Transverse colon (tissue), 4 donors: Measurements from ENCODE around the gene GABBR2.

Source experiments
- CTCF ChIP-seq, 5 experiments: fragments of 200-600 bp in 3 of 5; fragments of 450-650 bp in 2 of 5; sonication (generic) in 3 of 5; IDR thresholded peaks; 1 replicate in 2 of 5; 2 replicates in 3 of 5; pipeline ENCODE4 v1.5.1; 2016 to 2017; ENCODE audit warnings: antibody characterized with exemption in 5 of 5, inconsistent platforms in 3 of 5, mild to moderate bottlenecking in 2 of 5, moderate library complexity in 1 of 5
- EP300 ChIP-seq: sonication (generic); formaldehyde crosslinking; IDR thresholded peaks from one replicate; pipeline ENCODE4 v1.6.1; 2017; ENCODE audit warnings: antibody characterized with exemption, low read depth
- POLR2AphosphoS5 ChIP-seq, 3 donors: sonication (generic); formaldehyde crosslinking; IDR thresholded peaks; one replicate each; pipeline ENCODE4 v1.6.1; 2016; ENCODE audit warnings: antibody characterized with exemption in 3 of 3

- TF ChIP-seq EP300 (no peak), CTCF (IDR thresholded peaks at IDR 0.05) (no peak), POLR2AphosphoS5 (IDR thresholded peaks at IDR 0.05) (no peak)
Observed at GRCh38 chr9:98701576-98701975, 7.2 kb downstream of the GABBR2 start.
